Measurements from ENCODE around the gene CLDN6. TPM values are rescaled to one million over a fixed set of nuclear protein-coding genes. Genes with fewer than 3 reads are reported as not detected.
A peak's percentile ranks its signal among the peaks of the same experiment; 100 is the strongest.

CLDN6 gene
- total RNA-seq, 1 experiment from 2014 or later: not detected

DNA sequence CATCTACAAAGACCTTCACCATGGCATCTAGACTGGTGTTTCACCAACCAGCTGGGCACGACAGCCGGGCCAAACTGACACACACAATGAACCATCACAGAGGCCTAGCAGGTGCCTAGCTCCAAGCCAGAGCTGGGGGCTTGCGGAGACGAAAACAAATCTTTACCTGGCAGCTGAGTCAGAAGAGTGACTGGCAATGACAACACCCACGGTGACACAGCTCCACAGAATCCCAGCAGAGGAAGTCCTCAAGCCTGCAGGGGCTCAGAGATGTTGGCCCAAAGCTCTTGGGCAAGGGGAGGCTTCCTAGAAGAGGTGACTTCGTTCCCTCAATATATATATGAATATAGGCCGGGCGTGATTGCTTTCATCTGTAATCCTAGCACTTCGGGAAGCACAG is 33.5 kb upstream of the CLDN6 start:
- no peak for DNase-seq (ENCODE audit: low read depth)

- DNase-seq (ENCODE audit: low read depth): no peak
Measured at GRCh38 chr16:3051009-3051408, 33.0 kb upstream of the CLDN6 start.

- no peak for DNase-seq (ENCODE audit: low read depth)
Measured at GRCh38 chr16:3050487-3050886, 32.5 kb upstream of the CLDN6 start.

GRCh38 chr16:3049921-3050481 is 32.0 kb upstream of the CLDN6 start:
- DNase-seq (ENCODE audit: low read depth): no peak

DNA sequence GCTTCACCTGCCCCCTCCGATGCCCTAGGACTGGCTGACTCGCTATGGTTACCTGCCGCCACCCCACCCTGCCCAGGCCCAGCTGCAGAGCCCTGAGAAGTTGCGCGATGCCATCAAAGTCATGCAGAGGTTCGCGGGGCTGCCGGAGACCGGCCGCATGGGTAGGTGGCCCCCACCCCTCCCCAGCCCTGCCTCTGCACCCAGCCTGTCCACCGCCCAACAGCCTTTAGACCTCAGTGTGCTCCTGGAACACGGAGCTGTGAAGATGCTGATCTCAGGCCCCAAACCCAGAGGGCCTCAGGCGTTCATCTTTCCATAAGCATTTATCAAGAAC is 29.4 kb upstream of the CLDN6 start:
- no peak for DNase-seq (ENCODE audit: low read depth)

GRCh38 chr16:3046641-3047386 is 28.8 kb upstream of the CLDN6 start:
- no peak for DNase-seq (ENCODE audit: low read depth)

DNA sequence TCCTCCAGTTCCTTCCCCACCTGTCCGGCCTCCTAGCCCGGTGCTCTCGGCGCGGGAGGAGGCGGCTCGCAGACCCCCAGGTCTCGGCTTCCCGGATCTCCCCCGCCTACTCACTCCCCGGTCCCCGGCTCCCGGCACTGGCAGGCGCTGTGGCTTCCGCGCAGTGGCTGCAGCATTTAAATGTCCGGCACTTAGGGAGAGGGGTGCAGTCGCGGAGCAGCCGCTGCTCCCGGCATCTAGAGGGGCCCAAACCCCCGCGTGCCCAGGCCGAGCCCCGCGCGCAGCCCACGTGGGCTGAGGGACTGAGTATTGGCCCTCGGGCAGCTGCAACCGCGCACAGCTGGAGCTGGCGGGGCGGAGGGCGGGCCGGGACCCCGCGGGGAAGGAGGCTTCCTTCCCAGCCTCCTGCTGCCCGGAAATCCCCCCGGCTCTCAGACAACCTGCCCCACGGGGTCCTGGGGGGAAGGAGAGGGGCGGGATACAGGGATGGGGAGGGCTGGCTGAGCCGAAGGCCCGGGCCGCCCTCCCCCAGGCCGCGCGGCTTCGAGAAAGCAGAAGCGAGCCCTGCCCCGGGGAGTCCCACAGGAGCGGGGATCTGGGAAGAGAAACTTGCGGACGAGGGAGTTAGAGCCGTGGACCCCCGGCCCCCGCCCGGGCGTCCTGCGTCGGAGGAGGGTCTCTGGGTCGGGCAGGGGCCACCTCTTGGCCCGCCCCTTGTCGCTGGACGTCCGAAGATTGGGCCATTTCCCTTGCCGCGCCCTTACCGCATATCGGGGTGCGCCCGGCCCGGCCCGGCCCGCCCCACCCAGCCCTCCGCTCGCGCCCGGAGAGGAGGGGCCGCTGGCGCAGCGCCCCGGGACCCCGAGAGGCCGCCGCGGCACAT is 28.0 kb upstream of the CLDN6 start, which contains the start of gene MMP25:
MMP25 (plus strand) TSS at position 804 of the 883 bp plus-strand sequence. CDS start 357 bp downstream, outside the sequence.
- no peak for DNase-seq (ENCODE audit: low read depth)

GRCh38 chr16:3044708-3045107 is 26.7 kb upstream of the CLDN6 start:
- no peak for DNase-seq (ENCODE audit: low read depth)

- DNase-seq (ENCODE audit: low read depth): no peak
Measured at GRCh38 chr16:3042376-3042775, 24.4 kb upstream of the CLDN6 start.

- no peak for DNase-seq (ENCODE audit: low read depth)
Measured at GRCh38 chr16:3038896-3039295, 20.9 kb upstream of the CLDN6 start.

DNA sequence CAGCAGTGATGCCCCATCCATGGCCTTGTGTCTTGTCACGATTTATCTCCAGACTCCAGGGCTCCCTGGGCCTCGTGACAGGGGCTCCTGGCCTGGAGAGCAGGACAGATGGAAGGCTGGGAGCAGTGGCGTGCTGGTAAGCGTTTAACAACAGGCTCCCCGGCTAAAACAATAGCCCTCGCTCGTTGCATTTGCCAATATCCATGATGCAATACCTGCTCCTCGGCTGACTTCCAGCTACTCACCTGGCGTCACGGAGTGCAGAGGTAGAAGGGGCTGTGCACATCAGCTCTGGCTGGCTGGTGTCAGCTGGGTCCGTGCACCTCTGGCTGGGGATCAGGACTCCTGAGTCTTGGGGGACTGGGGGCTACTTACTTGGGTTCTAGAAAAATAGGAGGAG is 20.3 kb upstream of the CLDN6 start:
- DNase-seq (ENCODE audit: low read depth): no peak

DNA sequence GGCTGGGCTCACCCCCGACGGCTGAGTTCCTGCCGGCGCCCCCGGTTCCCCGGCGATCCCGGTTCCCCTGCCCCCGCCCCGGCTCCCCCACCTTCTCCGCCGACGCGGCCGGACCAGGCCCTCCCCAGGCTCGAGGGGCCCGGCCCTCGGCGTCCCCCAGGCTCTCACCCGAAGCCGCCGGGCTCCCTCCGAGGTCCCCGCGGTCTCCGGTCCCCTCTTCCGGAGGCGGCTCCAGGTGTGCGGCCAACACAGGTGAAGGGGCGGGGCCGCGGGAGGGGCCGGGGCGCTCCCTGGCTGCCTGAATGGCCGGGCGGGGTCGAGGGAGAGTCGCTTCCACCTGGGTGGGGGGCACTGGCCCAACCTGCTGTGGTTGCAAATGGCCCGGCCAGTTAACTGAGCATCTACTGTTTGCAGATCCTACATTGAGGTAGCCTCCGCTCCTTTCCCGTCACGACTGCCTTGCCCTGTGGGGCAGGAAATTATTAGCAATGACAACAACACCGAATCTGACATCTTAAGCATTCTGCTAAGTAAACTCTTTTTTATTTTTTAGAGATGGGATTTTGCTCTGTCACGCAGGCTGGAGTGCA is 18.8 kb upstream of the CLDN6 start, which contains the start of gene BICDL2:
BICDL2 (minus strand) TSS at position 219 of the 590 bp plus-strand sequence. CDS start 1,448 bp downstream, outside the sequence.
- DNase-seq (ENCODE audit: low read depth): no peak

DNA sequence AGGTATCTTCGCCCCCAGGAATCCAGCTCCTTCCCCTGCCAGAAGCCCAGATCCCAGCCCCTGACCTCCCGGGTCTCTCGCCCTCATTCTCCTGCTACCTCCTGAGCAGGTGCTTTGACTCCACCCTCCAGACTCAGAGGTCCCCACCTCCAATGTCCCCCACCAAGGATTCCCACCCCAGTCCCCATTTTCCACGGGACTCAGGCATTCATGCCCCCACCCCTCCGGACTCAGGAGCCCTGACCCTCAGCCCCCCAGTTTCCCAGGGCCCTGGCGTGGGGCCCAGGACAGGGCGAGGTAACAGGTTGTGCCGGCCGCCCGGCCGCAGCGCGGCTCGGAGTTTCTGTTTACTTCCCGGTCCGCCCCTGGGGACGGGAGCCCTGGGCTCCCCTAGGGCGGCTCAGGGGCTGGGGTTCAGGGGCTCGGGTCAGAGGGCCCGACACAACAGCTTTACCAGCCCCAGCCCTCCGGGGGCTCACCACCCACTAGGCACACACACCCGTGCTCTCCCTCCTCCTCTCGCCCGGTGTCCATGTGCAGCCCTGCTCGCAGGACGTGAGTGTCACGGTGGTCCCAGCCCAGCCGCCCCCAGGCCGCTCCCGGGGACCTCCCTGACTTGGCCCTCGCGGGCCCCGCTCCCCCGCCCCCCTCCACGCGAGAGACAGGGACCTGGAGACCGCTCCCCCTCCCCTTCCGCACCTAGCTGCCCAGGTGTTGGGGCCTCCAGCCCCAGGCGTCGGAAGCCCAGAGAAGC is 18.2 kb upstream of the CLDN6 start:
- DNase-seq (ENCODE audit: low read depth): no peak

- no peak for DNase-seq (ENCODE audit: low read depth)
Measured at GRCh38 chr16:3035289-3035971, 17.4 kb upstream of the CLDN6 start.

- no peak for DNase-seq (ENCODE audit: low read depth)
Measured at GRCh38 chr16:3032624-3033023, 14.6 kb upstream of the CLDN6 start.

DNA sequence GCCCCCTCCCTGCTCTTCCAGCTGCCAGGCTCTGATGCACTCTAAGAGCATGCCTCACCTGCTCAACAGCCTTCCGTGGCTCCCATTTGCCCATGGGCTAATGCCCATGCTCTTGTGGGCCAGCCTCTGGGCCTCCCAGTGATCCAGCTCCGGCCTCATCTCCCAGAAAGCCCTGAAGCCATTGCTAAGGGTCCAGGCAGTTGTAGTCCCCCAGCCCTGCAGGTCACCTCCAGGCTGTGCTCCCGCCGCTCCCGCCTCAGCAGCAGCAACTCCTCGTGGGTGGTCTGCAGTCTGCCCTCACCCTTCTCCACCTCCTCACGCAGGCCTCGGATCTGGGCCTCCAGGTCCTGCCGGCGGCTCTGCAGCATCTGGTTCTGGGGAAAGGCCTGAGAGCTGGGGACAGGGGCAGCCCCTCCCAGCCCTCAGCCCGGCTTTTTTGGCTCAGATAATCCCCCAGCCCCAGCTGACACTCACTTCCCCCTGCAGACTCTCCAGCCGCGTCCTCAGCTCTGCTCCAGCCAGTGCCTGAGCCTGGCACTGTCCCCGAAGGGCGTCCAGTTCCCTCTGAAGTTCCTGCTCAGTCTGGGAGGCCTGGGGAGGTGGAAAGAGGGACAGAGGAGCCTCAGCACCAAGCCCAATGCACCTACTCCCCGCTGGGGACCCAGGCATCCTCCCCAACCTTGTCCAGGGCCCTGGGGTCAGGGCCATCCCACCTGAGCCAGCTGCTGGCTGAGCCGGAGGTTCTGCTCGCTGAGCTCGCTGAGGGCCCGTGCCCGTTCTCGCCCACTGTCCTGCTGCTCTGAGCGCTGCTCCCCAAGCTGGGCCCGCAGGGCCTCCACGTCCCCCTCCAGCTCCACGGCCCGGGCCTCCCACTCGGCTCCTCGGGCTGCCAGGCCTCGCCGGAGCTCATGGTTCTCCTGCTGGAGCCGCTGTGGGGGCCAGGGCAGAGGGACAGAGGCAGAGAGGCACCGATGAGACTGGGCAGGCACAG is 12.5 kb upstream of the CLDN6 start:
- no peak for DNase-seq (ENCODE audit: low read depth)

DNA sequence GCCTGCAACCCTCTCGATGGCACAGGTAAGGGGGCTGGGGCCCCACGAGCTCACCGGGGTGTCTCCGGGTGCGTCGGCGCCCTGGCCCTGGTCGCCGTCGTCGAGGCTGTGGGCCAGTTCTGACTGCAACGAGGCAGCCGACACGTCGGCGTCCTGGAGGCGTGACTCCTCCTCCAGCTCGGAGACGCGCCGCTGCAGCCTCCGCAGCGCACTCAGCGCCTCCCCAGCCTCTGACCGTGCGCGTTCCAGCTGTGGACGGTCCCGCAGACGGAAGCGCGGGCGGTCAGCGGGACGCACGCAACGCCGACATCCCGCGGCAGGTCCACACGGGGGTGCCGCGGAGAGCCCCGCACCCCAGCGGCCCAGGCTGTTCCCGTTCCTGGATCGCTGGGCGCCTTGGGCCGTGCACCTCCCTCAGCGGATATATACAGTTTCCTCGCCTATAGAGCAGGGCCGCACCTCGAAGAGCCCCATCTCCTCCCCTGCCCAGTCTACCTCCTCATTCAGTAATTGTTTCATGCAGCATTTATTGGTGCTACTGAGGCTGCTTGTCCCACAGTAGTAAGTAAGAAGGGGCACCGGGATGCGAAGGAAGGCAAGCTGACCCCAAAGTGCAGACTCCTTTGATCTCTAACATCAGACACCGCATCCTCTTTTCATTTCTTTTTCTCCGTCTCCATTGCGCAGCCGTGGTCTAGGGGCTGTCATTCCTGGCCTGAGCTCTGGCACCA is 11.7 kb upstream of the CLDN6 start:
- DNase-seq (ENCODE audit: low read depth): peak; percentile 55

DNA sequence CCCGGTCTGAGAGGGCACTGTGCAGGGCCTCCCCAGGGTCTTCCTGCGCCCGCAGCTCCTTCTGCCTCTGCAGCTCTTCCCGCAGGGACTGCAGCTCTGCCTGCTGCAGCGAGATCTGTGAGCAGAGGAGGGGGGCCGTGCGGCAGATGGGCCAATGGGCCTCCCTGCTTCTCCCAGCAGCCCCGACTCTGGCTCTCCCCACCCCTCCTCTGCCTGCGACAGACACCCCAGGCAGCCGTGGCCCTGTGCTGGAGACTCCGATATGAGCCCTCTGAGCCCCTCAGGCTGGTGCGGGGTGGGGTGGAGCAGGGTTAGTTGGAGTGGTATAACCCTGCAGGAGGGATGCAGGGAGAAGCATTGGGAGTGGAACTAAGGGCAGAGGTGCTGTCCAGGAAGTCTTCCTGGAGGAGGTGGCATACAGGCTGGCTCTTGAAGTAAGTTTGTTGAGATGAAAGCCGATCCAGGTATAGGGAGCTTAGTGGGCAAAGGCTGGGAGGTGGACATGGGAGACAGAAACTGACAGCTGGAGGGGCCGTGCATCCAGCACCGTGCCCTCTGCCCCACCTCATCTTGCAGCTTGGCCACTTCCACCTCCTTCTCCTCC is 10.8 kb upstream of the CLDN6 start:
- no peak for DNase-seq (ENCODE audit: low read depth)

Data from RPMI7951 (cell line).